NCI-H2227 (cell line): ENCODE measurements around the gene OSBPL5.

ENCODE experiments used
- DNase-seq: peaks from one replicate; lab custom pipeline; 2025; ENCODE audit not compliant: unreplicated experiment; lab: John Stamatoyannopoulos, UW

The OSBPL5 gene

GRCh38 chr11:3164552-3165151 lies 458 bp downstream of the OSBPL5 start:
- DNase-seq: peak; percentile 64

- DNase-seq: no peak
Measured at GRCh38 chr11:3164138-3164551, 965 bp downstream of the OSBPL5 start.

GRCh38 chr11:3163241-3163981 lies 1.7 kb downstream of the OSBPL5 start:
- DNase-seq: no peak

GRCh38 chr11:3162410-3163240 lies 2.5 kb downstream of the OSBPL5 start:
- no peak for DNase-seq

GRCh38 chr11:3161720-3162409 lies 3.2 kb downstream of the OSBPL5 start:
- DNase-seq: no peak

- DNase-seq: no peak
Measured at GRCh38 chr11:3161309-3161708, 3.8 kb downstream of the OSBPL5 start.

- peak; percentile 96 for DNase-seq
Measured at GRCh38 chr11:3160252-3161031, 4.7 kb downstream of the OSBPL5 start.

GRCh38 chr11:3159296-3160190 lies 5.6 kb downstream of the OSBPL5 start:
- no peak for DNase-seq

- no peak for DNase-seq
Measured at GRCh38 chr11:3158821-3159220, 6.3 kb downstream of the OSBPL5 start.

GRCh38 chr11:3158131-3158591 lies 6.9 kb downstream of the OSBPL5 start:
- no peak for DNase-seq

- DNase-seq: no peak
Measured at GRCh38 chr11:3157381-3158130, 7.6 kb downstream of the OSBPL5 start.

GRCh38 chr11:3156661-3157311 lies 8.3 kb downstream of the OSBPL5 start:
- no peak for DNase-seq

- DNase-seq: no peak
Measured at GRCh38 chr11:3156282-3156660, 8.8 kb downstream of the OSBPL5 start.

- no peak for DNase-seq
Measured at GRCh38 chr11:3155691-3156258, 9.3 kb downstream of the OSBPL5 start.

- no peak for DNase-seq
Measured at GRCh38 chr11:3155216-3155615, 9.9 kb downstream of the OSBPL5 start.

- no peak for DNase-seq
Measured at GRCh38 chr11:3154001-3154599, 11.0 kb downstream of the OSBPL5 start.

- DNase-seq: no peak
Measured at GRCh38 chr11:3153291-3153861, 11.7 kb downstream of the OSBPL5 start.
